NCI-H460 (cell line): ENCODE data around the gene RGS4. TPM values are rescaled to one million over a fixed set of nuclear protein-coding genes. Genes with fewer than 3 reads are reported as not detected.

Experiments used
- DNase-seq: peaks from one replicate; pipeline ENCODE4 v3.0.0-alpha.2; 2016; ENCODE audit warnings: low read depth; ENCODE audit errors: extremely low read depth
- polyA plus RNA-seq: library from polyadenylated mRNA; depleted of rRNA; stranded (reverse); fragments of >200 nt; gene quantifications from 2 replicates; pipeline ENCODE4 v1.2.3, GENCODE V29; 2014; cell fraction: nucleus; rRNA removed
- total RNA-seq: library from RNA; depleted of rRNA; stranded (reverse); fragments of >200 nt; shearing (Covaris generic); gene quantifications from 2 replicates; pipeline ENCODE4 v1.2.3, GENCODE V29; 2014; rRNA removed

The RGS4 gene
- total RNA-seq, result not detected in 2 replicates
- not detected in 2 replicates for polyA plus RNA-seq

DNA sequence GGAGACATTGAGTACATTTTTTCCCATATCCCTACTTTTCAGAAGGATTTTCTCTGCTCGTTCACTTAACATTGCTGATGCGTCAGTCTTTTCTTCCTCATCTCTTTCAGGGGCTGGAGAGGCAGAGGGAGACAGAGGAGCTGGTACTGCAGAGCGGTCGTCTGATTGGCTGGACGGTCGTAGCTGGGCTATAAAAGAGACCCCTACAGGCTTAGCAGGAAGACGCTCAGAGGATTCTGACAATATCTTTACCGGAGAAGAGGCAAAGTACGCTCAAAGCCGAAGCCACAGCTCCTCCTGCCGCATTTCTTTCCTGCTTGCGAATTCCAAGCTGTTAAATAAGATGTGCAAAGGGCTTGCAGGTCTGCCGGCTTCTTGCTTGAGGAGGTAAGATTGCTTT, at the start of gene RGS4:
Gene RGS4, plus strand, starts transcription at position 220 of the 400 bp plus-strand sequence. Its CDS starts 124 bp downstream, at position 344.
- no peak for DNase-seq

- DNase-seq, result no peak
Observed at GRCh38 chr1:163022129-163022528, 47.0 kb upstream of the RGS4 start.

DNA sequence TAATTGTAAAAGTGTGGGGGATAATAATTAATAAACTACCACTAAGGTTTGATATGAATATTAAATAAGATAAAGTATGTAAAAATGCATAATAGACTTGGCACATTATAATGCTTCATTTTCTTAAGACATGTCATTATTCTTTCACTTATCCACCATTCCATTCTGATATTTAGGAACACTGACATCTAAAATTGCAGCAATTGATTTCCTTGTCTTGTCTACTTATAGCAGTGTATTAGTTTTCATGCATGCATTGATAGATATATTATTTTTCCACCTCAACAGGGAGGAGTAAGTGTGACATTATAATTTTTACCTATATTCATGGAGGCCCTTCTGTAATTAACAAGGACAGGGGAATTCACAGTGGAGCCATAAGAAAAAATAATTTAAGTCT, 41.6 kb upstream of the RGS4 start:
- DNase-seq, result no peak

DNA sequence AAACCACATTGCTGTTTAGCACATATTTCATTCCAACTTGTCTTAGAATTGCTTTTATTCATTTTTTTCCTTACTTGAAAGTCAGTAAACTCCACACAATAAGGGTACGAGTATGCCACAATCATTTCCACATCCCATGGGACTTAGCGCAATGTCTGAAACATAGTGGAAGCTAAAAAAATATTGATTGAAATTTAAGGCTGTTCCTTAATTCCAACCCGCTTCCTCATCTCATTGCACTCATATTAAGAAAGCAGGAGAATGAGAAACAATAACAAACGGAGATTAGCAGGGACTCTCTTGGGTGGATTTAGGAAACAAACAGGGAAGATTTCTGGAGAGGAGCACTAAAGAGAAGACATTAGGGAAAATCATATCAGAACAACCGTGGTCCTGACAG, 39.3 kb upstream of the RGS4 start:
- DNase-seq, result no peak

DNA sequence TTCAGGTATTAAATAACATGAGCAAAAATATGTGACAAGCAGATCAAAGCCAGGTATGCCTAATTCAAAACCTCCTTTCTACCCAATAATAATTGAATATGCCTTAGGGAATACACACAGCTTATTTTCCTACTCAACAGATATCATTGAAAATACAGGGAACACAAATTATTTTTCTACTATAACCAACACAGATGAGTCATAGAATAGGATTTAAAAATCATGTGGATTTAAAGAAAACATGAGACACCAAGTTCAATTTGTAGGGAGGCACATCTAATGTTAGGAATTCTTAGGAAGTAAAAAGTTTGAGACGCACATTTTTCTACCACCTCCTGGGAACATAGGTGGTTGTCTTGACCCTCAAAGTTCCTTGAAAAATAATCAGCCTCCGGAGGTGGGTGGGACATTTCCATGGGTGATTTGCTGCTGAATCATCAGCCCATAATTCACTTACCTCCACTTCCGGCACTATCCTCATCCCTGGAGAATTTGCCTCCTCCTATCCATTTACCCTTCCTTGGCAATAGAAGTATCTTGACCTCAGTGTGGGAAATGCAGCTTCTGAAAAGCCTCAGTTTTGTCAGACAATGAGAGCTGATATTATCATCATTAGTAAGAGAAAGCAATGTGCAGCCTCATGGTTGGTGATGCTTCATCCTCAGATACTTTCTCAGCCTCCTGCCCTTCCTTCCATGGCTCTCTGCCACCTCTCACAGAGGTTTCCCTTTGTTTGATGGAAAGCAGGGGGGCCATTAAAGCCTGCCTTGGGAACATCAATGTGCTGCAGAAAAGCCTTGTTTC, 33.5 kb upstream of the RGS4 start:
- DNase-seq, result no peak

- no peak for DNase-seq
Observed at GRCh38 chr1:163036671-163037070, 32.5 kb upstream of the RGS4 start.

DNA sequence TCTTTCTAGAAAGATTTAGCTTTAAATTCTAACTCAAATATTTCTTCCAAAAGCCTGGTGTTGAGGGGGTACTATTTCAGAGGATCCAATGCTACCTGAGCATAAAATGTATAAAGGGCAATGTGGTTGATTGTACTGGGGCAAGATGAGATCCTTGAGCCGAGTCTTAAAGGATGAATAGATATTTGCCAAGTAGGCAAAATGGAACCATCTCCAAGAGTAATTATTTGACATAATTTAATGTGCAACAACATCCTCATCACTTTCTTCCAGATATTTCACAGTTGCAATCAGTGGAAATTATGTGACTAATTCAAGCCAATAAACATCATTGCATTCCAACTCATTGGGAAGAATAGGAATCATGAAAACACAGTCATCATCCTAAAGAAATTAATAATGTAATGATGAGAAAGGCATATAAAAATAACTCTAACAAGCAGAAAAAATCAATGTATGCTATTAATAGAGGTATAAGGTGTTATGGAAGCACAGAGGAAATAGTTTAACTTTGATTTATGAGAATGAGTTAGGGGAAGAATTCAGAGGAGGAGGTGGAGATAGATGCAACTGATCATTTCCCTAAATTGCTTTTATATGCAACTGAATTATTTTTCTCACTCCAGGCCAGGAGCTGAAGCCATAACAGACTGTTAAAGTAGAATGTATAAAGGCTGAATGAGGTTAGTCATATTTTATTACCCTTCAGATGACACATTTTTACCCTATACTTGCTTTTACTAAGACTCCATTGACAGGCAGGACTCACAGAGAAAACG, 30.0 kb upstream of the RGS4 start:
- DNase-seq, result no peak

DNA sequence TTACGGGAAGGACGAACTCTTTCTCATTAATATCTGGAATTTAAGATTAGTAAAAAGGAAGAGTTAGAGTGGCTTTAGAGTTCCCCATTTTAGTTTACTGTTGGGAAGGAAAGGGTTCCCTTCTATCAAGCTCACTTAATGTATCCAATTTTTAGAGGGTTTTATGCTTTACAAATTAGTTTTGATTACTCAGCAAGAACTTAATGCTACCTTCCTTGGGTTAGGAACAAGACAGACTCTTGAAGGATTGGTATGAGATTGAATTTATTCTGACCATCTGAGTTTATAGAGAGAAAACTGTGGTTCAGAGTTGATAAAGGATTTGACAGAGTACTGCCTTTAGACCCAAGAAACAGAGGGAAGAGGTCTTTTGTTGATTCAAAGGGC, 29.5 kb upstream of the RGS4 start:
- no peak for DNase-seq

- no peak for DNase-seq
Observed at GRCh38 chr1:163046071-163046470, 23.1 kb upstream of the RGS4 start.

- no peak for DNase-seq
Observed at GRCh38 chr1:163047951-163048659, 21.1 kb upstream of the RGS4 start.

DNA sequence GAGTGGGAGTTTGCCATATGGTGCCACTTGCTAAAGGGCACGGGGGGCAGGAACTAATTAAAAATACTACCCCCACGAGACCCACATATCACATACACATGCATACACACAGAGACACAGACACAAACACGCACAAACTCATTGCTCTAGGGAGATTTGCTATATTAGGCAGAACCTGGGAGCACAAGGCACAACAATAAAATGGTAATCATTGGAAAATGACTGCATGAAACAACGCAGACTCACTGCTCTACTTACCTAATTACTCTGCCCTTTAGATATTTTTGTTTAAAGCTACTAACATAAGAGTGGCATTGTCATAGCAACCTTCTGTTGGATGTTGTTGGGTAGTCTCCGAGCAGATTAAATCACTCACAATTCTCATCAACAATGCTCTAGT, 20.3 kb upstream of the RGS4 start:
- no peak for DNase-seq

- no peak for DNase-seq
Observed at GRCh38 chr1:163049296-163049695, 19.9 kb upstream of the RGS4 start.

DNA sequence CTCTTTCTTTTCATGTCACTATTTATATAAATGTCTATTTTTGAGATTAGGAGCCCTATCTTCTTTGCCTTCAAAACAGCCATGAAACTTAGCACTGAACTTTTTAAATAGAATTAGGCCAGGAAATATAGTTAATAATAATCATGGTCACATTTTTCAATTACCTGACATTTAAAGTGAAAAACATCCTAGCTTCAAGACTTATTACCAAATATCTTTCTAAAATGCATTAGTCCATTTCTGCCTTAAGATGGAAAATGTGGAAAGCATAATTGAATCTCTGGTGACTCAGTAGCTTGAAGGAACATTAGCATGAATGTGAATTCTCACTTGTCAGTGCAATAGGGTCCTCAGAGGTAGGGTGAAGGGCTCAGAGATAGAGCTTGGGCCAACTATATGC, 18.7 kb upstream of the RGS4 start:
- no peak for DNase-seq

- DNase-seq, result no peak
Observed at GRCh38 chr1:163054181-163054591, 15.0 kb upstream of the RGS4 start.

- no peak for DNase-seq
Observed at GRCh38 chr1:163055005-163055404, 14.2 kb upstream of the RGS4 start.

DNA sequence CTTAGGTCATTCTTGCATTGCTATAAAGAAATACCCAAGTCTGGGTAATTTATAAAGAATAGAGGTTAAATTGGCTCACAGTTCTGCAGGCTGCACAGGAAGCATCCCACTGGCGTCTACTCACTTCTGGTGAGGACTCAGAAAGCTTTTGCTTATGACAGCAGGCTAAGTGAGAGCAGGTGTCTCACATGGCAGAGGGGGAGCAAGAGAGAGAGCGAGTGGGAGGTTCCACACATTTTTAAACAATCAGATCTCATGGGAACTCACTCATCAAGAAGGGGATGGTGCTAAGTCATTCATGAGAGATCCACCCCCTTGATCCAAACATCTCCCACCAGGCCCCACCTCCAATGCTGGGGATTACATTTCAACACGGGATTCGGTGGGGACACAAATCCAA, 13.6 kb upstream of the RGS4 start:
- DNase-seq, result no peak

GRCh38 chr1:163056831-163057230, 12.3 kb upstream of the RGS4 start:
- DNase-seq, result no peak

GRCh38 chr1:163060343-163061007, 8.7 kb upstream of the RGS4 start:
- no peak for DNase-seq

GRCh38 chr1:163063143-163063542, 6.0 kb upstream of the RGS4 start:
- no peak for DNase-seq

DNA sequence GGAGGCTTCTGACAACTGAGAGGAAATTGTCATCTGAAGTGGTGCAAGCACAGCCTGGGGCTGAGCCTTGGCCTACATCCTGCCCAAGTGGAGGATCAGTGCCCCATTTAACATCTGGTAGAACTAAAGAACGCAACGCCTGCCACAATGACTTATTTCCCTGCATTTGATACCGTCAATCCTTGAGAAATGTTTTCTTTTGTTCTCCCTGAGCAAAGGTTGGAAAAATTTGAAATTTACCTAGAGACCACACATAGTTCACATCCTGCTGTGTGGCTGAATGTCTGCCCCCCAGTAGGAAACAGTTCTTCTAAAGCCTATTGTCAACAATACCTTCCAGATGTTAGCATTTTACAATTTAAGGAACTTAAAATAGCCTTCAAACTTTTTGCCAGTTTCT, 5.6 kb upstream of the RGS4 start:
- no peak for DNase-seq

DNA sequence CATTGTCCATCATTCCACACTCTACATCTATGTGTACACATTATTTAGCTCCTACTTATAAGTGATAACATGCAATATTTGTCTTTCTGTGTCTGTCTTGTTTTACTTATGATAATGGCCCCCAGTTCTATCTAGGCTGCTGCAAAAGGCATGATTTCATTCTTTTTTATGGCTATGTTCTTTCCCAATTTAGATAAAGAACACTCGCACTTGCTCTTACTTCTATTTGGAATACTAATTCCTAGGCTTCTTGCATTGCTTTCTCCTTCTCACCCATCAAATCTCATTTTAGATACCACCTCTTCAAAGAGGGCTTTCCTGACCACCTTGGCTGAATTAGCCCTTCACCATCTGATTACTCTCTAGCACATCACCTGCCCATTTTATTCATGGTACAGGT, 3.0 kb upstream of the RGS4 start:
- no peak for DNase-seq
